Measurements from ENCODE around the gene DPPA3.
"Not testable (repeated sequence)": the region's sequence is repeated elsewhere in the genome, so short reads cannot be mapped to it uniquely, and the experiment has no call there.

Gene DPPA3

GRCh38 chr12:7711133-7711532 is at the start of gene DPPA3:
DPPA3 (plus strand) TSS chr12:7711433; CDS start chr12:7711571, 138 bp downstream.
- no peak for TF ChIP-seq CTCF (IDR thresholded peaks at IDR 0.05)
- Histone ChIP-seq H2AFZ (no peak within 1 kb of the TSS), H3K79me2 (no peaks in the 10 kb centered on the region), H3K4me1 (no peaks in the 10 kb centered on the region), H3K4me3 (ENCODE audit: low read depth, low read length) (no peak within 1 kb of the TSS), H3K27ac (no peak within 1 kb of the TSS), H3K27me3 (ENCODE audit: control insufficient read depth, insufficient read depth, low read length) (no peaks in the 10 kb centered on the region), H3K4me2 (ENCODE audit: low read length) (no peak within 1 kb of the TSS), H3K9ac (no peak within 1 kb of the TSS), H3K36me3 (ENCODE audit: control insufficient read depth, insufficient read depth, low read length) (no peaks in the 10 kb centered on the region), H3K9me3 (ENCODE audit: control insufficient read depth, low read length) (no peaks in the 10 kb centered on the region)

DNA sequence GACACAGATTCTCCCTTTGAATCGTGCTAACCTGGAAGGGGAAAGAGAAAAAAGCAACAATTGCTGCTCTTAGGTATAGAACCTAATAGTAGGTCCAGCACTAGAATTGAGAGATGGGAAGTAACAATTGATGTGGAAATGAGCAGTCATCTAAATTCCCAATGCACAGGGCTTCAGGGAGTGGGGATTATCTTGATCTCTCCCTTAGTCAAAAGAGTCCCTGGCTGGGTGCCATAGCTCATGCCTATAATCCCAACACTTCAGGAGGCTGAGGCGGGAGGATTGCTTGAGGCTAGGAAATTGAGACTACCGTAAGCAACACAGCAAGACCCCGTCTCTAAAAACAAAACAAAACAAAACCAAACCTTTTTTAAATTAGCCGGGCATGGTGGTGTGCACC is 49.5 kb upstream of the DPPA3 start:
- H3K36me3 ChIP-seq (ENCODE audit: control insufficient read depth, insufficient read depth, low read length), result no peaks in the 10 kb centered on the region
- H3K79me2 ChIP-seq, result no peaks in the 10 kb centered on the region
- no peak overlapping the region for H3K9ac ChIP-seq
- no peaks in the 10 kb centered on the region for H3K27me3 ChIP-seq (ENCODE audit: control insufficient read depth, insufficient read depth, low read length)
- H3K9me3 ChIP-seq (ENCODE audit: control insufficient read depth, low read length), result no peaks in the 10 kb centered on the region
- H3K27ac ChIP-seq, result no peak overlapping the region
- no peak overlapping the region for H2AFZ ChIP-seq
- no peak overlapping the region for H3K4me3 ChIP-seq (ENCODE audit: low read depth, low read length)
- TF ChIP-seq CTCF (IDR thresholded peaks at IDR 0.05), result no peak
- no peak overlapping the region for H3K4me2 ChIP-seq (ENCODE audit: low read length)
- H3K4me1 ChIP-seq, result no peaks in the 10 kb centered on the region

DNA sequence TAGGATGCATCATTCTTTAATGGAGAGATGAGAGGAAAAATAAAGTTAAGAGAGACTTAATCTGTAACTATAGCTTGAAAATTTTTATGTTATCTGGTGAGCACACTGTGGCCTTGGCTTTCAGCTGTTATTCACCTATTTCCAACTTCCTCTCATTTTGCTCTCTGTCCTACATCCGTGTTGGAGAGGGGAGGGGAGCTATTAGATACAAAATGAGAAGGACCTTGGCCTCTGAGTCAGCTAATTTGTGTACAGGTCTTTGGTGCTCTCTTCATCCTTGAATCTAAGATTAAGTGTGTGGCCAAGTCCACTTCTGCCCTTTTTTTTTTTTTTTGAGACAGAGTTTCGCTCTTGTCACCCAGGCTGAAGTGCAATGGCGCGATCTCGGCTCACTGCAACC is 44.6 kb upstream of the DPPA3 start:
- Histone ChIP-seq H3K27ac (no peak overlapping the region), H3K9me3 (ENCODE audit: control insufficient read depth, low read length) (no peaks in the 10 kb centered on the region), H3K4me3 (ENCODE audit: low read depth, low read length) (no peak overlapping the region), H3K79me2 (no peaks in the 10 kb centered on the region), H3K36me3 (ENCODE audit: control insufficient read depth, insufficient read depth, low read length) (no peaks in the 10 kb centered on the region), H2AFZ (no peak overlapping the region), H3K4me1 (no peaks in the 10 kb centered on the region), H3K9ac (no peak overlapping the region), H3K4me2 (ENCODE audit: low read length) (no peak overlapping the region), H3K27me3 (ENCODE audit: control insufficient read depth, insufficient read depth, low read length) (no peaks in the 10 kb centered on the region)
- no peak for TF ChIP-seq CTCF (IDR thresholded peaks at IDR 0.05)

GRCh38 chr12:7667125-7667524 is 44.1 kb upstream of the DPPA3 start:
- no peaks in the 10 kb centered on the region for H3K27me3 ChIP-seq (ENCODE audit: control insufficient read depth, insufficient read depth, low read length)
- H3K9ac ChIP-seq, result no peak overlapping the region
- no peaks in the 10 kb centered on the region for H3K9me3 ChIP-seq (ENCODE audit: control insufficient read depth, low read length)
- H3K4me1 ChIP-seq, result no peaks in the 10 kb centered on the region
- H3K27ac ChIP-seq, result no peak overlapping the region
- H2AFZ ChIP-seq, result no peak overlapping the region
- H3K4me2 ChIP-seq (ENCODE audit: low read length), result no peak overlapping the region
- H3K4me3 ChIP-seq (ENCODE audit: low read depth, low read length), result no peak overlapping the region
- no peak for TF ChIP-seq CTCF (IDR thresholded peaks at IDR 0.05)
- H3K36me3 ChIP-seq (ENCODE audit: control insufficient read depth, insufficient read depth, low read length), result no peaks in the 10 kb centered on the region
- no peaks in the 10 kb centered on the region for H3K79me2 ChIP-seq

- Histone ChIP-seq H3K4me1 (no peaks in the 10 kb centered on the region), H3K36me3 (ENCODE audit: control insufficient read depth, insufficient read depth, low read length) (no peaks in the 10 kb centered on the region), H3K9ac (no peak overlapping the region), H3K79me2 (no peaks in the 10 kb centered on the region), H3K4me2 (ENCODE audit: low read length) (no peak overlapping the region), H2AFZ (no peak overlapping the region), H3K27me3 (ENCODE audit: control insufficient read depth, insufficient read depth, low read length) (no peaks in the 10 kb centered on the region), H3K27ac (no peak overlapping the region), H3K4me3 (ENCODE audit: low read depth, low read length) (no peak overlapping the region), H3K9me3 (ENCODE audit: control insufficient read depth, low read length) (no peaks in the 10 kb centered on the region)
- no peak for TF ChIP-seq CTCF (IDR thresholded peaks at IDR 0.05)
These were observed 43.1 kb upstream of the DPPA3 start for GRCh38 chr12:7668171-7668570.

GRCh38 chr12:7675455-7675854 is 35.8 kb upstream of the DPPA3 start:
- H3K27me3 ChIP-seq (ENCODE audit: control insufficient read depth, insufficient read depth, low read length); H3K27ac ChIP-seq; H3K4me1 ChIP-seq; H3K9me3 ChIP-seq (ENCODE audit: control insufficient read depth, low read length); H3K9ac ChIP-seq; H3K4me2 ChIP-seq (ENCODE audit: low read length); H2AFZ ChIP-seq; H3K36me3 ChIP-seq (ENCODE audit: control insufficient read depth, insufficient read depth, low read length); H3K79me2 ChIP-seq; H3K4me3 ChIP-seq (ENCODE audit: low read depth, low read length): not testable (repeated sequence)

GRCh38 chr12:7677432-7677888 is 33.8 kb upstream of the DPPA3 start:
- not testable (repeated sequence) for H3K9ac ChIP-seq; H2AFZ ChIP-seq; H3K4me2 ChIP-seq (ENCODE audit: low read length); H3K4me3 ChIP-seq (ENCODE audit: low read depth, low read length); H3K36me3 ChIP-seq (ENCODE audit: control insufficient read depth, insufficient read depth, low read length); H3K79me2 ChIP-seq; H3K9me3 ChIP-seq (ENCODE audit: control insufficient read depth, low read length); H3K27me3 ChIP-seq (ENCODE audit: control insufficient read depth, insufficient read depth, low read length); H3K27ac ChIP-seq; H3K4me1 ChIP-seq
